Dermis microvascular lymphatic vessel endothelial cell (primary cell): ENCODE measurements around the gene CYP46A1. TPM values are rescaled to one million over a fixed set of nuclear protein-coding genes. Genes with fewer than 3 reads are reported as not detected.

Experiments used
- DNase-seq, 2 donors: peaks; one replicate each; pipeline versions ENCODE4 v3.0.0 to v3.0.0-alpha.2; 2010; ENCODE audit warnings: low read depth in 2 of 2
- total RNA-seq: library from RNA; depleted of rRNA; stranded (reverse); fragments of >200 nt; gene quantifications from 2 replicates; pipeline ENCODE4 v1.2.1, GENCODE V29; 2014

The CYP46A1 gene
- total RNA-seq, 1 donor from 2014 or later: 0.13 TPM

GRCh38 chr14:99673305-99674063, 10.6 kb upstream of the CYP46A1 start:
- DNase-seq: no peak

- DNase-seq: no peak
These were observed 9.9 kb upstream of the CYP46A1 start for GRCh38 chr14:99674064-99674650.

DNA sequence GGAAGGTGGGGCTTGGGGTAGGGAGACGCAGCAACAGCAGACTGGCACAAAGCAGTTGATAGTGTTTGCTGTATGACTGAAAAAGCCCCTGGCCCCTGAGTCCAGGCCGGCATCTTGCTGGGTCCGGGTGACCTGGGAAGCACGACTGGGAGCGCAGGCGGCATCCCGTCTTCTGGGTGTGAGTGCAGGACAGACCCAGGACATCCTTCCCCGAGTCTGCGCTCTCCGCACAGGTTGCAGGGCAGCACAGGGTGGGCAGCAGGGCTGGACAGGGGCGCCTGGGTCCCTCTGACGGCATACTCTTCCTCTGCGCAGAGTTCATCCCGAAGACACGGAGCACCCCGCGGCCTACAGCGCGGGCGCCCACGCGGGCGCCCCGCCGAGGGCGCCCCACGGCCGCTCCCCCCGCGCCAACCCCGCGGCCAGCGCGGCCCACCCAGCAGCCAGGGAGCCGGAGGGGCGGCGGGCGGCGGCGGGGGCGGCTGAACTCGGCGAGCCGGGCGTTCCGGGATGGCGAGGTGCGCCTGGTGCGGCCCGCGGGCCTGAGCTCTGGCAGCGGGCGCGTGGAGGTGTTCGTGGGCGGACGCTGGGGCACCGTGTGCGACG, 9.2 kb upstream of the CYP46A1 start:
- DNase-seq: no peak

DNA sequence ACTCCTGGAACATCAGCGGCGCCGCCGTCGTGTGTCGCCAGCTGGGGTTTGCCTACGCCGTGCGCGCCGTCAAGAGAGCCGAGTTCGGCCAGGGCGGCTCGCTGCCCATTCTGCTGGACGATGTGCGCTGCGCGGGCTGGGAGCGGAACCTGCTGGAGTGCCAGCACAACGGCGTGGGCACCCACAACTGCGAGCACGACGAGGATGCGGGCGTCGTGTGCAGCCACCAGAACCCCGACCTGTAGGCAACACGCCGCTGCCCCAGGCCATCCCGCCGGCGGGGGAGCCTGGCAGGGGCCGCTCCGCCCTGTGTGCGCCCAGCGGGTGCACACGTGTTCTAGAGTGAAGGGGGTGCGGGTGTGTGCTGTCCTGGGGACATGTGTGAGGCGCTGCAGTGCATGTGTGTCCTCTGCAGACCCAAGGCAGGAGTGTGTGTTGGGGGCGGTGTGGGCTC, 8.7 kb upstream of the CYP46A1 start:
- DNase-seq: no peak

GRCh38 chr14:99675951-99676350, 8.1 kb upstream of the CYP46A1 start:
- DNase-seq: no peak

DNA sequence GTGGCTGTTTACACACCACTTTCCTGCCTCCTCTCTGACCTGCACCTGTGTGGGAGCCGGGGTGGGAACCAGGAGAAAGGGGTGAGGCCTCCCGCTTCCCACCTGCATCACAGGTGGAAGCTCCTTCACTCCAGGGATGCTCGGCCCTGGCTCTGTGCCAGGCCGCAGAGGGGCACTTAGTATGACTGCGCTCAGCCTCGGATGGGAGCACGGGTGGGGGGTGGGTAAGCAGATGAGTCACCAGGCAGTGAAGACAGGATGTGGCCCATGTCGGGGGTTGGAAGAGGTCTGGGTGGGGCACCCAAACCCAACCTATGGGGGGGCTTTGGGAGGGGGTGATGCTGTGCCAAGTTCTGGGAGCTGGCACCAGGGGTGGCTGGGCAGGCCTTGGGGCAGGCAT, 7.4 kb upstream of the CYP46A1 start:
- DNase-seq: no peak

GRCh38 chr14:99677231-99678140, 6.6 kb upstream of the CYP46A1 start:
- no peak for DNase-seq

DNA sequence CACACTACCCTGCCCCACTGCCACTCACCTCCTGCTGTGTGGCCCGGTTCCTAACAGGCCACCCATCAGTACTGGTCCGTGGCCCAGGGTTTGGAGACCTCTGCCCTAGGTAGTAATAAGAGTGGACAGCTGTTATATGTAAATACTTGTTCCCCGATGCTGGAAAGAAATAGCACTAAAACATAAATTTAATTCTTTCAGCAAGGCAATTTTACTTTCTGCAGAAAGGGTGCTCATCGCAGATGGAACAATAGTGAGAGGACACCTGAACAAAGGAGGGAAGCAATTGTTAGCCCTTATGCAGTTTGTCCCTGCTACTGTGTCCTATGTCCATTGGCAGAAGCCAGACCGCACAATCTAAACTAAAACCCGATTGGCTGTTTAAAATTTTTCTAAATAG, 5.9 kb upstream of the CYP46A1 start:
- no peak for DNase-seq

DNA sequence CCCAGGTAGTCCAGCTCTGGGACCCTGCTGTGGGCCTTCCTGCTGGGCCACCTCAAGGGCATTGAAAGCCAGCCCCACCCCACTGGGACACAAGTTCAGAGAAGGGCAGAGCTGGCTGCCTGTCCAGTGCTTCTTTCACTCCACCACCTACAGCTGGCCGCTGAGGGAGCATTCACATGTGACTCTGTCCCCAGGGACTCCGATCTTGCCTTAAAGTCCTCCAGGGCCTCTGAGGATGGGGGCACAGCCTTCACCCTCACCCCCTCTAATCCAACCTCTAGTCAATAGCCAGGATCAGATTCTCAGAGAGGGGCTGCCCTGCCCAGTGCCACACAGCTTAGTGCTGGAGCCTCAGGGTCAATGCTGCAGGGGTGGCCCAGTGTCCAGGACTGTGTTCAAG, 5.0 kb upstream of the CYP46A1 start:
- DNase-seq: no peak

GRCh38 chr14:99679543-99679942, 4.6 kb upstream of the CYP46A1 start:
- DNase-seq: no peak

DNA sequence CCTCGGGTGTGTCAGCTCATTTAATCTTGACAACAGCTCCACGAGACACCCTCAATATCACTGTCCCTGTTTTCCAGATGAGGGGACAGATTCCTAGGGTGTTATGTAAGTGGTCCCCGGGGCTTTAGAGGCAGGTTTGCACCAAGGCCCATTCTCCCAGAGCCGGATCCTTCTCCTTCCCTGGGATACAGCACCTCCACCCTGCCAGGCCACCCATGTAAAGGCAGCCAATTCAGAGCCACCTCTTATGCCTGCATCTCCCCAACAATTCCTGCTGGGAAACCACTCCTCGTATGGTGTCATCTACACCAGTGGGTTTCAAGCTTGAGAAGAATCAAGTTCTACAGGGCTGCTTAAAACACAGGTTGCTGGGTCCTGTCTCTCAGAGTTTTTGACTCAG, 4.1 kb upstream of the CYP46A1 start:
- no peak for DNase-seq

- no peak for DNase-seq
These were observed 2.8 kb upstream of the CYP46A1 start for GRCh38 chr14:99681101-99681831.

GRCh38 chr14:99681832-99682148, 2.3 kb upstream of the CYP46A1 start:
- DNase-seq: no peak

DNA sequence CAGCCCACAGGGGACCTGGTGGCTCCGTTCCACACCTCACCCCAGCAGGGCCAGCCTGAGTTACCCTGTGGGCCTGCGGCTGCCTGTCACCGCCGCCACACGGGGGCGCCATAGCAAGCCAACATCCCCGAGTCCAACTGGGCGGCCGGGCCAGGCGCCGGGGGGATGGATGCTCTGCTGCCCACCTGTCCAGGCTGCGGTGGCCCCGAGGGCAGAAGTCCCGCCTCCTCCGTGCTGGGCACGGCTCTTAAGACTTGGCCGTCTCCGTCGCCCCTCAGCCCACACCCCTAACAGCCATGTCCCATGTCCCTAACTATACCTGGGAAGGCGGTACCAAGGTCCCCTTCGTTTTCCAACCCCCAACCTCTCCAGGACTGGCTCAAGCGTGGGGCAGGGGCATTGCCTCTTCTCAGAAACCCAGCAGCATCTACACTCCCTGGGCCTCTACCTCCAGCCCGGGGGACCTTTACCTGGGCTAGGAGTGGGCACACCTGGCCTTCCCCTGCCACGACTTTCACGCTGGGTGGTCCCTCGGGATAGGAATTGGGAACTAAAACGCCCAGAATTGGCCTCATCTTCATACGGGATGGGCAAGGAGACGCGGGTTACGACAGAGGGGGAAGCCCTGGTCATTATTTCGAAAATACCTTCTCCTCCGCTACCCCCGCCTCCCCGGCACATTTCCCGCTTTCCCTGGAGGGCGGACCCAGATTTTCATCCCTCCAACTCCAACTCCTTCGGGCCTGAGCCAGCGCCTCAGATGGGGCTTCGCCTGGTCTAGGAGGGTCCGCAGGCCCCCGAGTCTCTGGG, 1.1 kb upstream of the CYP46A1 start:
- DNase-seq: peak; percentile 29 to 70

- DNase-seq: peak in 1 of 2 donors; percentile 12
These were observed 374 bp downstream of the CYP46A1 start for GRCh38 chr14:99684410-99684934.

DNA sequence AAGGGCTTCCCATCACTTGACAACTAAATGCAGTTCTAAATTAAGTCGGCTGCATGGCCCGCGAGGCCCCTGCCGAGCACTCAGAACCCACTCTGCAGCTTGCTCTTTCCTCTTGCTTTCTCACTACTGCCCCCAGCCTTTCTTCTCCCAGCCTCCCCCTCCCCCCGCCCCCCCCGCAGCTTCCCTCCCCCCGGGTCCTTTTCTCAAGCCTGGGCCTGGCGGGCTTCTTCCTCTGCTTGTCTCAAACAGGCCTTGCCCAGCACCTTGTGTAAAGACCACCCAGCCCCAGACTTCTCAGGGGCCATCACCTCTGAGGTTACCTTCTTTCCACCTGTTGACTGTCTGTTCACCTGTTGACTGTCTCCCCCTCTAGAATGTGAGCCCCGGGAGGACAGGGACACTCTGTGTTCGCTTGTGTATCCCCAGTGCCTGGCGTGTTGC, 1.1 kb downstream of the CYP46A1 start:
- no peak for DNase-seq

GRCh38 chr14:99685596-99685995, 1.5 kb downstream of the CYP46A1 start:
- DNase-seq: no peak

- no peak for DNase-seq
These were observed 2.6 kb downstream of the CYP46A1 start for GRCh38 chr14:99686557-99687283.
